ENCODE data around the gene CNTN5. TPM values are rescaled to one million over a fixed set of nuclear protein-coding genes. Genes with fewer than 3 reads are reported as not detected.

CNTN5 gene
- polyA plus RNA-seq, 1 of the 3 experiments (the other 2 are of a cell fraction) = not detected

GRCh38 chr11:99170591-99170990 is 149.8 kb downstream of the CNTN5 start:
- no peaks in the 10 kb centered on the region for H4K20me1 ChIP-seq (ENCODE audit: insufficient read depth)
- no peaks in the 10 kb centered on the region for H3K4me1 ChIP-seq (ENCODE audit: control insufficient read depth in 1 of 2, insufficient read depth in 2 of 2, low read depth in 1 of 2, low read length in 1 of 2)
- no peaks in the 10 kb centered on the region for H3K9me2 ChIP-seq
- no peaks in the 10 kb centered on the region for H3K79me2 ChIP-seq (ENCODE audit: insufficient read depth)
- H3K9ac ChIP-seq = no peak overlapping the region
- no peaks in the 10 kb centered on the region for H3K9me3 ChIP-seq
- CTCF ChIA-PET = no interaction called here
- no peak for DNase-seq
- TF ChIP-seq GABPA (IDR thresholded peaks at IDR 0.05; ENCODE audit: low read depth) (no peak), TEAD4 (IDR thresholded peaks at IDR 0.05; ENCODE audit: borderline replicate concordance, insufficient read depth) (no peak), RAD21 (IDR thresholded peaks at IDR 0.05; ENCODE audit: low read length) (no peak), PBX3 (IDR thresholded peaks at IDR 0.05) (no peak), RFX5 (IDR thresholded peaks at IDR 0.05; ENCODE audit: low read length) (no peak), FOSL2 (IDR thresholded peaks at IDR 0.05; ENCODE audit: borderline replicate concordance, low read depth) (no peak), TAF1 (IDR thresholded peaks at IDR 0.05; ENCODE audit: borderline replicate concordance, low read depth, low read length) (no peak), MEF2A (IDR thresholded peaks at IDR 0.05; ENCODE audit: borderline replicate concordance, low read depth) (no peak), CTCF (IDR thresholded peaks at IDR 0.05) (no peak), SIN3A (IDR thresholded peaks at IDR 0.05; ENCODE audit: borderline replicate concordance, low read depth, low read length) (no peak), USF1 (IDR thresholded peaks at IDR 0.05; ENCODE audit: borderline replicate concordance, low read depth) (no peak), MXI1 (IDR thresholded peaks at IDR 0.05; ENCODE audit: low read depth, low read length) (no peak), MAX (IDR thresholded peaks at IDR 0.05; ENCODE audit: low read depth) (no peak), GATA2 (CRISPR knock-in tag; IDR thresholded peaks at IDR 0.05) (no peak), FOXJ3 (CRISPR knock-in tag; IDR thresholded peaks at IDR 0.05) (no peak), EZH2phosphoT487 (IDR thresholded peaks at IDR 0.05; ENCODE audit: borderline replicate concordance, low read depth) (no peak), ELF1 (IDR thresholded peaks at IDR 0.05) (no peak), IRF3 (IDR thresholded peaks at IDR 0.05; ENCODE audit: low read depth, low read length) (no peak)
- POLR2A ChIA-PET = no interaction called here
- no peaks in the 10 kb centered on the region for H3F3A ChIP-seq (replicated peaks; ENCODE audit: insufficient read depth)
- no peaks in the 10 kb centered on the region for H3K36me3 ChIP-seq (replicated peaks in 1 of 2; ENCODE audit: control insufficient read depth in 1 of 2, insufficient read depth in 2 of 2, low read length in 1 of 2)
- no peak overlapping the region for H3K27ac ChIP-seq (ENCODE audit: low read depth in 2 of 2, low read length in 1 of 2)
- no peak overlapping the region for H2AFZ ChIP-seq (ENCODE audit: low read depth)
- no peaks in the 10 kb centered on the region for H3K27me3 ChIP-seq (ENCODE audit: insufficient read depth)
- H3K4me3 ChIP-seq (ENCODE audit: low read depth in 2 of 2, low read length in 1 of 2) = no peak overlapping the region
- no peak overlapping the region for H3K4me2 ChIP-seq

Measured in SK-N-SH (cell line).